GM18909 (cell line): ENCODE measurements around the gene JOSD1.
A peak's percentile ranks its signal among the peaks of the same experiment; 100 is the strongest.

Experiments used
- ATAC-seq: cut with Tn5 transposase; IDR thresholded peaks from one replicate; pipeline ENCODE4 v1.9.1; 2021; ENCODE audit warnings: mild to moderate bottlenecking; ENCODE audit not compliant: unreplicated experiment, poor library complexity

Gene JOSD1

DNA sequence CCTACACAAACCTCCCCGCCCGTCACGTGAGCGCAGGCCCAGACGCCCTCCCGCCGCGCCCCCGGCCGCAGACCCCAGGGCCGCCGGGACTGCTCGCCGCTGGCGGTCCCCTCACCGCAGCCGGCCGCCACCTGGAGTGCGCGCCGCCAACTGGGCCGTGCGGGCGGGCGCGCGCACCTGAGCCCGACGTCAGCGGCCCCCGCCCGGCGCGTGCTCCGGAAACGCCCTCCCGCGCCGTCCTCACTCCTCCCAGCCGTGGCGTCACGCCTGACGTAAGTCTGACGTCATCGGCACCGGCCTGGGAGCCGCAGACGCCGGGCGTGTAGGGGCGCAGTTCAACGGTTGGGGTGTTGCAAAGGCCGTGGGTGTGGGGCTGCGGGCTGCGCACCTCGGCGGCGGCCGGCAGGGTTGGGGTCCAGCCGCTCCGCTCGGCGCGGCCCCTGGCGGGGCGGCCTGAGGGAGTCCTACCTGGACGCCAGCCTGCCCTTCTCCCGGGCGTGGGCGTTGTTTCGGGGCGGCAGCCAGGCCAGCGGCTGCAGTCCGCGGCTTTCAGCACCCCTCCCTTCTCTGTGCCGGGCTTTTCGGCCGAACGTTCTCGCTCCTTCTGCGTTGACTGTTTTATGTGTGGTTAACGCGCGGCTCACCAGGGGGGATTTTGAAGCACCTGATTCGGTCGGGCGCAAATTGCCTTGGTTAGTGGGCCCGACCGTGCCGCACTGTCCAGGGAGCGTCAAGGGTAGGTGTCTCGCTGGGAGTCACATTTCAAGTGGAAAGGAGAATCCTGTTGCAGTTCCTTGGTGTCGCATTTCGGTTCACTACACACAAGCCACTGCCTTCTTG is at the start of gene JOSD1:
JOSD1 (minus strand) TSS at position 155 of the 840 bp plus-strand sequence. CDS start 956 bp downstream, outside the sequence.
- ATAC-seq = peak; percentile 41

- no peak for ATAC-seq
Observed at GRCh38 chr22:38750104-38750503, 49.4 kb upstream of the JOSD1 start.

DNA sequence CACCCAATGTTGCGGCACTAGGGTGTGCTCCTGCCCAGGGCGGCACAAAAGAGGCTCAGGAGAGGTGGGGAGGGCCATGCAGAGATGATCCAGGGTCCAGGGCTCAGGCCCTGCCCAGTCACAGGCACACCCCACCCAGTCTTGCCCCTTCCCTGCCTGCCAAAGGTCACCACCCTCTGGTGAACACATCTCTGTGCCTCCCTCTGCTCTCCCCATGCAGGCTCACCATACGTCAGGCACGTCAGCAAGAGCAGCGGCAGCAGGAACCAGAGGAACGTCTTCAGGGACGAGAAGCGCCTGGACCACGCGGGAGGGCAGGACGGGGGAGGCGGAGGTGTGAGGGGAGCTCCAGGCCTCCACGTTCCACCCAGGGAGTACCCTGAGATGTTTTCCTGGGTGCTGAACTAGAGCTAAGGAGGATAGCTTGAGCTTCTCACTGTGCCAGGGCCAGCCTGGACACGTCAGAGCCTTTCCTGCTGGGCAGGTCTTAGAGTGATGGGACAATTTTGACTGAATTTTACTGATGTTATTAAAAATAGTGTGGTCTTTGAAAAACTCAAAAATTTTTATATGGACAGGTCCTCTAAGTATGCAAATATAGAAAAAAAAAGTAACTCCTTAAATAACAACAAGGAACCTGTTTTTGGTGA is 47.9 kb upstream of the JOSD1 start:
- ATAC-seq = no peak

DNA sequence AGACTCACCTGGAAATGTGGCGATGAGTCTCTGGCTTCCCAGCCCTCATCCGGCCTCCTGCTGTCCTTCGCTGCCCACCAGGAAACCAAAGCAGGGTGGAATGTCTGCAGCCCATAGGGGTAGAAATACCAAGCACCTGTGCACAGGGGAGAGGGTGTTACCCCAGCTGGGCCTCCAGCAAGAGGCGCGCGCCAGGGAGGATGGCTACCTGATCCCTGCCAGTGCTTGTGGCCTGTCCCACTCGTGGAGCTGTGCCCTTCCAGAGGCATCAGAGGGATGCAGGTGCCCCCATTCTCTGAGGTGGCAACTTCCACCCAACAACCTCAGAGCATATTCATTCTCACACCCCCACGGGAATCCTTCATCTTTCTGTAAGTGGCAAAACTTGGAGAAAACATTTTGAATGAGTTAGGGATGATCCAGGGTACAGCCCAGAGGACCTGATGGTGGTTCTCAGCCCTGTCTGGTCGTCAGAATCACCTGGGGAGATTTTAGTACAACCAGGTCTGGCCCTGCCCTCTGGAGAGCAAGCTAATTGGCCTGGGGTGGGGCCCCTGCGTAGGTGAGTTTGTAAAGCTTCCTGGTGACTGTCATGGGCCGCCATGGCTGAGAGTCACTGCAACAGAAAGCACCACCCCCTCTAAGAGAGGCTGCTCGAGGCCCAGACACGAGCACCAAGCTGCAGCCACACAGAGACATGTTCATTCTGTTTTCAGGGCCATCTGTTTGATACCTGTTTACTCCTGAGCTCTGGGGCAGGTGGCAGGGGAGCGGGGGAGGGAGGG is 45.1 kb upstream of the JOSD1 start:
- ATAC-seq = no peak

- ATAC-seq = no peak
Observed at GRCh38 chr22:38744981-38745380, 44.2 kb upstream of the JOSD1 start.

GRCh38 chr22:38742176-38742942 is 41.6 kb upstream of the JOSD1 start:
- no peak for ATAC-seq

DNA sequence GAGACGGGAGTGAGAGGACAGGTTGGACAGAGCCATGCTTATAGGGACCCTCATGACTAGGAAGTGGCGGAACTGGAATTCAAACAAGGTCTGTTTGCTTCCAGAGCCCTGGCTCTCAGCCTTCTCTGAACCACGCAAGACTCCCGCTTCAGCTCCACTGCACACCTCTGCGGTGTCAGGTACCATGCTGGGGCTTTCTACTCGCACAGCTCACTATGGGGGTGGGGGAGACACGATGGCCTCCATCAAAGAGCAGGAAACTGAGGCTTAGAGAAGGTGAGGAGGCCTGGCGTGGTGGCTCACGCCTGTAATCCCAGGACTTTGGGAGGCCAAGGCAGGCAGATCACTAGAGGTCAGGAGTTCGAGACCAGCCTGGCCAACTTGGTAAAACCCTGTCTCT is 40.8 kb upstream of the JOSD1 start:
- no peak for ATAC-seq

- no peak for ATAC-seq
Observed at GRCh38 chr22:38741166-38741565, 40.4 kb upstream of the JOSD1 start.

GRCh38 chr22:38740754-38741153 is 40.0 kb upstream of the JOSD1 start:
- ATAC-seq = no peak

DNA sequence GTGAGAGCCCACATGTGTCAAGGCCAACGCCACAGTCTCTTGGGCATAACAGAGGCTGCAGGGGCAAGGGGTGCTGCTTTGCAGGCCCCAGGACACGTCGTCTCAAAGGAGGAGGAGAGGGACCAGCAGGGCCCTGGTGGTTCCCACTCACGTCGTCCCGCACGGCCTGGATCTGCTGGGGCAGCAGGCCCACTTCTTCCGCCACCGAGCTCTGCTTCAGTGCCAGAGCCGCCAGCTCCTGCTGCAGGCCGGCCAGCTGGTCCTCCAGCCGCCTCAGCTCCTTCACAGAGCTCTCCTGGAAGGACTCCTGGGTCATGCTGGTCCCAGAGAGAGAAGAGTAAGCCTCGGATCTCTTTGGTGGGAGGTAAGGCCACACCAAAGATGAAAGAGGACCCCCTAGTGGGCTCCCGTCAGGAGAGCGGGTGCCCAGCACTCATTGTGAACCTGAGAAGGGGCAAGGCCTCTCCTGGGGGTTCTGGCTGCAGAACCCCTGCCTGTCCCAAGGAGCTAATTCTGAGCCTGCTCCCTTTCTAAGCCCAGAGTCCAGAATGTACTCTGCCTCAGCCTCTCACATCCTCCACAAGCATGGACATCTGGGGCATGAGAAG is 39.5 kb upstream of the JOSD1 start:
- no peak for ATAC-seq

GRCh38 chr22:38739300-38740055 is 38.7 kb upstream of the JOSD1 start:
- no peak for ATAC-seq

- no peak for ATAC-seq
Observed at GRCh38 chr22:38738475-38739070, 37.8 kb upstream of the JOSD1 start.

- ATAC-seq = no peak
Observed at GRCh38 chr22:38737302-38738060, 36.7 kb upstream of the JOSD1 start.

DNA sequence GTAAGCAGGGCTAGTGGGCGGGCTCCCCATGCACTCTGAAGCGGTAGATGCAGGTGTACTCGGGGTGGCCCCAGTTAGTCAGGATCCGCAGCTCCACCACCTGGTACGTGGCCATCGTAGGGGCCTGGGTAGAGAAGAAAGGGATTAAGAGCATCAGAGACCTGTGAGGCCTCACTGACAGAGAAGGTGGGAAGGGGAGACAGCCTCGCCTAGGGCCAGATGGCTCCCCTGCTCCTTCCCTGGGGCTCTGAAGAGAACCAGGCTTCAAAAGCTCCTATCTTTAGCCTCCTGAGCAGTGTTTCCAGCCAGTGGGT is 35.5 kb upstream of the JOSD1 start:
- ATAC-seq = no peak

- ATAC-seq = no peak
Observed at GRCh38 chr22:38735465-38736256, 34.9 kb upstream of the JOSD1 start.

DNA sequence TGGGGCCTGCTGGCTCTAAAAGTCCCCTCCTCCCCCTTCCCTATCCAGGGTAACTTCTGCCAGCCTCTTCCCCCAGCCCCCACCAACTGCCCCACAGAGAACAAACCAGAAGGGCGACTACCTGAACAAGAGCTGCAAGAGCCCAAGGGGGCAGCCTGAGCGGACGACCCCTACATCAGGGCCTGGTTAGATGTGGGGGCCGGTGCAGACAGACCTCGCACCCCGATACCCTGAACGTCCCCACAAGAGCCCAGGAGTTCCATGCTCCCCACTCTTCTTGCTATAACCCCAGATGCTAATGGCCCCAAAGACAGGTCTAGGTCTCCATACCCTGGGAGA is 34.4 kb upstream of the JOSD1 start:
- ATAC-seq = no peak

GRCh38 chr22:38734421-38735100 is 33.8 kb upstream of the JOSD1 start:
- ATAC-seq = no peak
